Activated T-cell treated with anti-CD3 and anti-CD28 coated beads, Interleukin-2, amount 50 U/mL, for 24 hours (primary cell): ENCODE measurements around the gene CHRM5.

Source experiments
- DNase-seq: peaks from one replicate; pipeline ENCODE4 v3.0.0-alpha.2; 2020
- H3K27ac Mint-ChIP-seq: 2 replicates; pipeline ENCODE4 v1.8.0; 2020; ENCODE audit warnings: mild to moderate bottlenecking, mixed read lengths
- H3K27me3 Mint-ChIP-seq: 2 replicates; pipeline ENCODE4 v1.8.0; 2020; ENCODE audit warnings: mixed read lengths
- H3K36me3 Mint-ChIP-seq: 2 replicates; pipeline ENCODE4 v1.8.0; 2020; ENCODE audit warnings: low read depth, mixed read lengths
- H3K4me1 Mint-ChIP-seq: 2 replicates; pipeline ENCODE4 v1.8.0; 2020; ENCODE audit warnings: low read depth, mixed read lengths
- H3K4me3 Mint-ChIP-seq: 2 replicates; pipeline ENCODE4 v1.8.0; 2020; ENCODE audit warnings: mild to moderate bottlenecking, moderate library complexity, mixed read lengths
- H3K9me3 Mint-ChIP-seq: 2 replicates; pipeline ENCODE4 v1.8.0; 2020; ENCODE audit warnings: mixed read lengths

Gene CHRM5

GRCh38 chr15:34114739-34115138 is 146.4 kb downstream of the CHRM5 start:
- H3K36me3 Mint-ChIP-seq = no peaks in the 10 kb centered on the region
- no peak for DNase-seq
- peaks cover 40% of the 10 kb centered on the region for H3K27me3 Mint-ChIP-seq
- no peaks in the 10 kb centered on the region for H3K9me3 Mint-ChIP-seq
- H3K4me1 Mint-ChIP-seq = no peaks in the 10 kb centered on the region
- no peak overlapping the region for H3K4me3 Mint-ChIP-seq
- H3K27ac Mint-ChIP-seq = no peak overlapping the region

- Mint-ChIP-seq H3K27me3 (peaks cover 46% of the 10 kb centered on the region), H3K9me3 (no peaks in the 10 kb centered on the region), H3K36me3 (no peaks in the 10 kb centered on the region), H3K27ac (no peak overlapping the region), H3K4me1 (no peaks in the 10 kb centered on the region), H3K4me3 (no peak overlapping the region)
- DNase-seq = no peak
Measured at GRCh38 chr15:34116620-34117019, 148.3 kb downstream of the CHRM5 start.
